UCSD-AML1 (cell line): Measurements from ENCODE around the gene LIMK2.
"Not testable (repeated sequence)": the region's sequence is repeated elsewhere in the genome, so short reads cannot be mapped to it uniquely, and the experiment has no call there.

ENCODE experiments used
- DNase-seq: peaks from one replicate; lab custom pipeline; 2025; ENCODE audit not compliant: unreplicated experiment; lab: John Stamatoyannopoulos, UW

Gene LIMK2

GRCh38 chr22:31211862-31212730 is at the start of gene LIMK2:
Gene LIMK2 (plus strand): TSS chr22:31212298. CDS start chr22:31212409, 111 bp downstream.
- DNase-seq, result peak; percentile 95

GRCh38 chr22:31170971-31171370 is 41.1 kb upstream of the LIMK2 start:
- no peak for DNase-seq

GRCh38 chr22:31171734-31172133 is 40.4 kb upstream of the LIMK2 start:
- not testable (repeated sequence) for DNase-seq

- DNase-seq, result no peak
These were observed 38.5 kb upstream of the LIMK2 start for GRCh38 chr22:31173386-31174145.

- DNase-seq, result no peak
These were observed 35.2 kb upstream of the LIMK2 start for GRCh38 chr22:31176923-31177322.

- no peak for DNase-seq
These were observed 34.5 kb upstream of the LIMK2 start for GRCh38 chr22:31177420-31178162.

GRCh38 chr22:31178859-31179258 is 33.2 kb upstream of the LIMK2 start:
- no peak for DNase-seq

- no peak for DNase-seq
These were observed 32.8 kb upstream of the LIMK2 start for GRCh38 chr22:31179345-31179744.

GRCh38 chr22:31184015-31184414 is 28.1 kb upstream of the LIMK2 start:
- DNase-seq, result no peak

GRCh38 chr22:31185056-31185455 is 27.0 kb upstream of the LIMK2 start:
- DNase-seq, result no peak

GRCh38 chr22:31187627-31188026 is 24.5 kb upstream of the LIMK2 start:
- no peak for DNase-seq

GRCh38 chr22:31192513-31192912 is 19.6 kb upstream of the LIMK2 start:
- no peak for DNase-seq

GRCh38 chr22:31193092-31193491 is 19.0 kb upstream of the LIMK2 start:
- no peak for DNase-seq

GRCh38 chr22:31194681-31195080 is 17.4 kb upstream of the LIMK2 start:
- DNase-seq, result not testable (repeated sequence)

GRCh38 chr22:31199187-31199586 is 12.9 kb upstream of the LIMK2 start:
- no peak for DNase-seq

- not testable (repeated sequence) for DNase-seq
These were observed 7.6 kb upstream of the LIMK2 start for GRCh38 chr22:31204352-31204984.

- not testable (repeated sequence) for DNase-seq
These were observed 7.0 kb upstream of the LIMK2 start for GRCh38 chr22:31205059-31205458.

GRCh38 chr22:31206460-31206859 is 5.6 kb upstream of the LIMK2 start:
- DNase-seq, result not testable (repeated sequence)

- no peak for DNase-seq
These were observed 5.0 kb upstream of the LIMK2 start for GRCh38 chr22:31206896-31207687.
